Activated CD8-positive, alpha-beta memory T cell treated with anti-CD3 and anti-CD28 coated beads, Interleukin-2, amount 10 ng/mL, durations not matched to agents 7 days and 5 days (primary cell): ENCODE measurements around the gene LRP11. TPM values are rescaled to one million over a fixed set of nuclear protein-coding genes. Genes with fewer than 3 reads are reported as not detected.
A peak's percentile ranks its signal among the peaks of the same experiment; 100 is the strongest.

Experiments used
- ATAC-seq: fragments of 150-1000 bp; cut with Tn5 transposase; one replicate; pipeline ENCODE4 v1.10.0; 2021; ENCODE audit warnings: moderate library complexity
- CTCF ChIA-PET: fragments of 350-600 bp; sonication (Branson Sonifier 250); formaldehyde crosslinking; loops from one replicate; lab custom pipeline; 2021; ENCODE audit warnings: antibody characterized with exemption; lab: Charles Lee
- DNase-seq: peaks from one replicate; pipeline ENCODE4 v3.0.0-alpha.2; 2020
- H3K27ac Mint-ChIP-seq: one replicate; pipeline ENCODE4 v1.8.0; 2021; ENCODE audit warnings: mild to moderate bottlenecking, mixed read lengths
- H3K27me3 Mint-ChIP-seq: one replicate; pipeline ENCODE4 v1.8.0; 2021; ENCODE audit warnings: mixed read lengths
- H3K36me3 Mint-ChIP-seq: one replicate; pipeline ENCODE4 v1.8.0; 2021; ENCODE audit warnings: mild to moderate bottlenecking, mixed read lengths
- H3K4me1 Mint-ChIP-seq: one replicate; pipeline ENCODE4 v1.8.0; 2021; ENCODE audit warnings: mixed read lengths
- H3K4me3 Mint-ChIP-seq: one replicate; pipeline ENCODE4 v1.8.0; 2021; ENCODE audit warnings: mild to moderate bottlenecking, moderate library complexity, mixed read lengths
- H3K9me3 Mint-ChIP-seq: one replicate; pipeline ENCODE4 v1.8.0; 2022; ENCODE audit warnings: low read depth, mixed read lengths
- total RNA-seq, 2 experiments: library from RNA; stranded (reverse); gene quantifications; one replicate each; pipeline ENCODE4 v1.2.3, GENCODE V29; 2021

The LRP11 gene
- total RNA-seq, 2 experiments from 2014 or later: 2.9 to 3.1 TPM

DNA sequence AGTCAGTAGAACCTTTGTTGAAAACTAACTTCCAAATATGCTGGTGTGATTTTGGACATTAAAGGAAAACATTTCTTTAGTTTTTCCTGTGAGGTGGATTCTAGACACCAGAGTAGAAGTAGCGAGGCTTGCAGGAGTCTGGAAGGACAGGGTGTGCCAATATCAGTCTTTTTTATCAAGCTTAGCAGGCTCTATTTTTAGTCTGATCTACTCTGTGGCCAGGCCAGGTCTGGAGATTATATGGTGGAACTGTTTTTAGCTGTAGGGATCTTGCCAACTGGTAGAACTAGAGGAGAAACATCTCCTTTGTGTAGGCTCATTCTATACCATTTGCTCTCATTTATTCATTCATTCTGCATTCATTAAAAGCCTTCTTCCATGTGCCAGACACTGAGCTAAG lies 42.7 kb downstream of the LRP11 start:
- no peak for ATAC-seq
- H3K27me3 Mint-ChIP-seq: peaks cover 10% of the 10 kb centered on the region
- H3K9me3 Mint-ChIP-seq: no peaks in the 10 kb centered on the region
- CTCF ChIA-PET: interaction anchor here (2.8 kb wide), 1 partner anchor 14 kb away, joined by 8 read pairs; no protein-coding TSS in a partner anchor
- H3K4me1 Mint-ChIP-seq: no peaks in the 10 kb centered on the region
- no peak overlapping the region for H3K27ac Mint-ChIP-seq
- no peaks in the 10 kb centered on the region for H3K36me3 Mint-ChIP-seq
- no peak for DNase-seq
- no peak overlapping the region for H3K4me3 Mint-ChIP-seq

GRCh38 chr6:149820506-149820905 lies 43.7 kb downstream of the LRP11 start:
- ATAC-seq: no peak
- Mint-ChIP-seq H3K4me1 (peaks cover 2% of the 10 kb centered on the region), H3K36me3 (no peaks in the 10 kb centered on the region), H3K27ac (no peak overlapping the region), H3K27me3 (peaks cover 10% of the 10 kb centered on the region), H3K4me3 (no peak overlapping the region), H3K9me3 (no peaks in the 10 kb centered on the region)
- DNase-seq: no peak
- CTCF ChIA-PET: interaction anchor here (0.7 to 2.8 kb wide), 6 partner anchors 8 to 258 kb away, joined by 3 to 8 read pairs (median 3); partner anchors contain the start of gene PCMT1

DNA sequence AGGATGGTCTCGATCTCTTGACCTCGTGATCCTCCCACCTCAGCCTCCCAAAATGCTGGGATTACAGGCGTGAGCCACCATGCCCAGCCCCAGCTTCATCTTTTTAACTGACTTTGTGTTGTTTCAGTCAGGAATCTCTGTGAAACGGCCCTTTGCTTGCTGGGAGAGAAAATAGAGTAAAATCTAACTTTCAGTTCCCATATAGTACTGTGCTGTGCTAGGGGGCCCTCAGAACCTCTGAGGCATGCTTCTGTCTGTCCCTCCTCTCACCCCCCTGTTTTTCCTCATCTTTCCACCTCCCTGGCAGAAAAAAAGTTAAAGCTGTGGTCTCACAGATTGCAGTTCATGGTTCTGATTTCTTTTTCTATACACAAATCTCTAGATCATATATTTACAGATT lies 48.4 kb downstream of the LRP11 start:
- DNase-seq (no peak), ATAC-seq (no peak)
- Mint-ChIP-seq H3K27me3 (no peaks in the 10 kb centered on the region), H3K4me3 (no peak overlapping the region), H3K4me1 (peaks cover 2% of the 10 kb centered on the region), H3K36me3 (peaks cover 18% of the 10 kb centered on the region), H3K27ac (no peak overlapping the region), H3K9me3 (no peaks in the 10 kb centered on the region)
- CTCF ChIA-PET: interaction anchor here (0.7 to 1.1 kb wide), 2 partner anchors 14 to 111 kb away, joined by 3 read pairs; no protein-coding TSS in a partner anchor

- no peak overlapping the region for H3K27ac Mint-ChIP-seq
- H3K4me3 Mint-ChIP-seq: no peak overlapping the region
- no peaks in the 10 kb centered on the region for H3K27me3 Mint-ChIP-seq
- ATAC-seq (no peak), DNase-seq (no peak)
- H3K9me3 Mint-ChIP-seq: no peaks in the 10 kb centered on the region
- peaks cover 18% of the 10 kb centered on the region for H3K36me3 Mint-ChIP-seq
- CTCF ChIA-PET: interaction anchor here (1.7 kb wide), 1 partner anchor 22 kb away, joined by 5 read pairs; no protein-coding TSS in a partner anchor
- peaks cover 8% of the 10 kb centered on the region for H3K4me1 Mint-ChIP-seq
These were observed 50.8 kb downstream of the LRP11 start for GRCh38 chr6:149813351-149813750.

DNA sequence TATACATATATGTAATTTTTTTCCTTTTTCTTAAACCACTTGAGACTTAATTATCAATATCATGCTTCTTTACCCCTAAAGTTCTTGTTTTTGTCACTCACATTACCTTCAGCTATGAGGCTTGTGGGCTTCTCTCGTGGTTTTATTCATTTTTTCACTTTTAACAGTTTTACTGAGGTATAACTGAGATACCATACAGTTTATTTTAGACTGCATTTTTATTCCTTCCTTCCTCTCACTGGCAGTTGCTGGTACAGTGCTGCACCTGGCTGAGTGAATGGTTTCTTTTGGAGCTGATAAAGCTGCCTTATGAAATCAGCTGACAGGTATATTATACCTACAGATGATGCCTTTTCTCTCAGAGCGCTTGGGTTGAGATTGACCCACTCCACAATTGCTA lies 54.4 kb downstream of the LRP11 start:
- ATAC-seq (no peak), DNase-seq (no peak)
- Mint-ChIP-seq H3K27ac (peak overlapping the region; percentile 18), H3K4me3 (no peak overlapping the region), H3K36me3 (peaks cover 22% of the 10 kb centered on the region), H3K27me3 (no peaks in the 10 kb centered on the region), H3K9me3 (no peaks in the 10 kb centered on the region), H3K4me1 (peaks cover 14% of the 10 kb centered on the region)
- CTCF ChIA-PET: interaction anchor here (0.7 to 1.1 kb wide), 3 partner anchors 15 to 57 kb away, joined by 3 read pairs; no protein-coding TSS in a partner anchor

GRCh38 chr6:149806127-149806526 lies 58.0 kb downstream of the LRP11 start:
- ATAC-seq: peak; percentile 65
- H3K27ac Mint-ChIP-seq: peak overlapping the region; percentile 62
- CTCF ChIA-PET: interaction anchor here (1.0 to 1.1 kb wide), 2 partner anchors 8 to 82 kb away, joined by 4 read pairs; no protein-coding TSS in a partner anchor
- peaks cover 16% of the 10 kb centered on the region for H3K36me3 Mint-ChIP-seq
- no peak for DNase-seq
- H3K27me3 Mint-ChIP-seq: no peaks in the 10 kb centered on the region
- peaks cover 14% of the 10 kb centered on the region for H3K4me1 Mint-ChIP-seq
- H3K9me3 Mint-ChIP-seq: no peaks in the 10 kb centered on the region
- H3K4me3 Mint-ChIP-seq: no peak overlapping the region

GRCh38 chr6:149783551-149783950 lies 80.6 kb downstream of the LRP11 start:
- H3K9me3 Mint-ChIP-seq: no peaks in the 10 kb centered on the region
- CTCF ChIA-PET: no interaction called here
- no peaks in the 10 kb centered on the region for H3K27me3 Mint-ChIP-seq
- ATAC-seq (no peak), DNase-seq (no peak)
- H3K27ac Mint-ChIP-seq: no peak overlapping the region
- H3K4me3 Mint-ChIP-seq: no peak overlapping the region
- no peaks in the 10 kb centered on the region for H3K4me1 Mint-ChIP-seq
- H3K36me3 Mint-ChIP-seq: peaks cover 35% of the 10 kb centered on the region

GRCh38 chr6:149782337-149782736 lies 81.8 kb downstream of the LRP11 start:
- Mint-ChIP-seq H3K9me3 (no peaks in the 10 kb centered on the region), H3K27ac (no peak overlapping the region), H3K27me3 (no peaks in the 10 kb centered on the region), H3K4me1 (no peaks in the 10 kb centered on the region), H3K36me3 (peaks cover 31% of the 10 kb centered on the region), H3K4me3 (no peak overlapping the region)
- CTCF ChIA-PET: no interaction called here
- DNase-seq (no peak), ATAC-seq (no peak)

GRCh38 chr6:149781715-149782114 lies 82.4 kb downstream of the LRP11 start:
- H3K4me3 Mint-ChIP-seq: no peak overlapping the region
- ATAC-seq: no peak
- H3K27ac Mint-ChIP-seq: no peak overlapping the region
- no peaks in the 10 kb centered on the region for H3K9me3 Mint-ChIP-seq
- H3K36me3 Mint-ChIP-seq: peaks cover 32% of the 10 kb centered on the region
- DNase-seq: no peak
- CTCF ChIA-PET: no interaction called here
- H3K4me1 Mint-ChIP-seq: no peaks in the 10 kb centered on the region
- no peaks in the 10 kb centered on the region for H3K27me3 Mint-ChIP-seq

DNA sequence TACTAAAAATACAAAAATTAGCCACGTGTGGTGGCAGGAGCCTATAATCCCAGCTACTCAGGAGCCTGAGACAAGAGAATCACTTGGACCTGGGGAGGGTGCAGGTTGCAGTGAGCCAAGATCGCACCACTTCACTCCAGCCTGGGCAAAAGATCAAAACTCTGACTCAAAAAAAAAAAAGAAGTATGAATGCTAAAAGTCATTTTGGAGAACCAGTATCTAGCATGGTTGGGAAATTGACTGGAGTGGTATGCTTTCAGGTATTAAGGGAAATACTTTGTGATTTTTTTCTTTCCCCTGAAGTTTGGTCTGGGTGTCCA lies 84.6 kb downstream of the LRP11 start:
- H3K27me3 Mint-ChIP-seq: no peaks in the 10 kb centered on the region

GRCh38 chr6:149777624-149778023 lies 86.5 kb downstream of the LRP11 start:
- Mint-ChIP-seq H3K36me3 (peaks cover 33% of the 10 kb centered on the region), H3K27ac (no peak overlapping the region), H3K27me3 (no peaks in the 10 kb centered on the region), H3K9me3 (no peaks in the 10 kb centered on the region), H3K4me1 (no peaks in the 10 kb centered on the region), H3K4me3 (no peak overlapping the region)
- DNase-seq (no peak), ATAC-seq (no peak)
- CTCF ChIA-PET: no interaction called here

More for the DNA sequence above, 84.6 kb downstream of the LRP11 start:
- Mint-ChIP-seq H3K36me3 (peaks cover 38% of the 10 kb centered on the region), H3K9me3 (no peaks in the 10 kb centered on the region), H3K27ac (no peak overlapping the region), H3K4me3 (no peak overlapping the region), H3K4me1 (no peaks in the 10 kb centered on the region)
- ATAC-seq (no peak), DNase-seq (no peak)
- CTCF ChIA-PET: no interaction called here

DNA sequence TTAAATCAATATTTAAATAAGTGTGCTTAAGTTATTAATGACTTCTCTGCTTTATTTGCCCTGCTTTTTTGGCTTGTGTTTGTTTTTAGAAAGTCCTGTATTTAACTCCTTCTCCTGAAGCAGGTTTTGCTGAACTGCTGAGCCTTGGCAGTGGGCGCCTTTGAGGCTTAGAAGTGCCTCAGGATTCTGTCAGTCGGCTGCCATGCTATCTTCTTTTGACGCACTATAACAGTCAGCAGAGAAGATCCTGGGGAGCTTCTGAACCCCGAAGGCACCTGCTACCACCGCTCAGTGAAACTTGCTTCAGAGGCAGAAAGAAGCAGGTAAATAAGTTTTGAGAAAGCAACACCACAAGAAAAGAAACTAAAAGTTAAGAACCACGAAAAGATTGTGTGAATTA lies 92.2 kb downstream of the LRP11 start:
- DNase-seq: no peak
- Mint-ChIP-seq H3K36me3 (peaks cover 39% of the 10 kb centered on the region), H3K9me3 (no peaks in the 10 kb centered on the region), H3K4me1 (peaks cover 7% of the 10 kb centered on the region), H3K27me3 (no peaks in the 10 kb centered on the region), H3K4me3 (no peak overlapping the region), H3K27ac (no peak overlapping the region)
- CTCF ChIA-PET: interaction anchor here (1.0 kb wide), 1 partner anchor 26 kb away, joined by 3 read pairs; no protein-coding TSS in a partner anchor
- ATAC-seq: no peak

DNA sequence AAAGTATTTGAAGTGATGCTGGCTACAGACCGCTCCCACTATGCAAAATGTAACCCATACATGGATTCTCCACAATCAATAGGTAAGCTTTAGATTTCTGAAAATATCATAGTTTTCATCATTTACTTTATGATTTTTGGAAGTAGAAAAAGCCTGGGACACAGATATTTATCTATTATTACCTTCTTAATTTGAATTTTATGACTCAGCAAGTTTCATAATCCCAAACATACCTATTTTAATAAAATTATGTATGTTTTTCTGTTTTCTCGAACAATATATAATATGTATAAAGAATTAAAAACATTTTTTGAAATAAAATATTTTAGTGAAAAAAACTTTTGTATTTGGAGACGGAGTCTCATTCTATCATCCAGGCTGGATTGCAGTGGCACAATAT lies 93.0 kb downstream of the LRP11 start:
- Mint-ChIP-seq H3K36me3 (peaks cover 44% of the 10 kb centered on the region), H3K9me3 (peaks cover 3% of the 10 kb centered on the region), H3K4me1 (peaks cover 7% of the 10 kb centered on the region), H3K27ac (no peak overlapping the region), H3K27me3 (no peaks in the 10 kb centered on the region), H3K4me3 (no peak overlapping the region)
- CTCF ChIA-PET: interaction anchor here (0.7 to 2.0 kb wide), 3 partner anchors 25 to 1044 kb away, joined by 3 to 4 read pairs (median 3); partner anchors contain the start of gene NUP43
- DNase-seq: no peak
- ATAC-seq: no peak

GRCh38 chr6:149769676-149770075 lies 94.5 kb downstream of the LRP11 start:
- Mint-ChIP-seq H3K36me3 (peaks cover 47% of the 10 kb centered on the region), H3K27ac (no peak overlapping the region), H3K9me3 (peaks cover 7% of the 10 kb centered on the region), H3K27me3 (no peaks in the 10 kb centered on the region), H3K4me1 (peaks cover 7% of the 10 kb centered on the region), H3K4me3 (no peak overlapping the region)
- no peak for ATAC-seq
- DNase-seq: no peak
- CTCF ChIA-PET: interaction anchor here (0.7 to 2.0 kb wide), 2 partner anchors 16 to 24 kb away, joined by 4 to 5 read pairs; partner anchors contain the start of gene NUP43
